Testis (tissue), 2 donors: ENCODE results near the gene LGALS3BP.

Source experiments
- POLR2A ChIP-seq: fragments of 450-650 bp; IDR thresholded peaks from one replicate; pipeline ENCODE4 v1.6.1; 2017; ENCODE audit warnings: antibody characterized with exemption, mild to moderate bottlenecking, moderate library complexity
- TF ChIP-seq, protein P1 (sequence below), 3 experiments: fragments of 450-650 bp in 2 of 3; fragments of 200-600 bp in 1 of 3; sonication (generic) in 1 of 3; IDR thresholded peaks; one replicate each; pipeline ENCODE4 v1.5.1; 2016 to 2019; ENCODE audit warnings: antibody characterized with exemption in 3 of 3, mild to moderate bottlenecking in 2 of 3, moderate library complexity in 1 of 3

DNA sequence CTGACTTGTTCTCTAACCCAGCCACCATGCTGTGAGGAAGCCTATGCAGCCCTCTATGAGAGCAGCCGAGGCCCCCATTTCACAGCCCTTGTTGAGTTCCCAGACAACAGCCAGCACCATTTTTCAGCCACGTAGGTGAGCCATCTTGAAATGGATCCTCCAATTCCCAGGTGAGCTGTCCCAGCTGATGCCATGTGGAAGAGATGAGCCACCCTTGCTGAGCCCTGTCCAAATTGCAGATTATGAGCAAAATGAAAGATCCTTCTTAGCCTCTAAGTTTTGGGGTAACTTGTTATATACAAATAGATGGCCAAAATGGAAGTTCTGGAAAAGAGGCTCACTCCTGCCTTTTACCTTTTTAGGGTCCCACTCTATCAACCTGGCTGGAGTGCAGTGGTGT, 28.9 kb downstream of the LGALS3BP start:
- TF ChIP-seq, protein P1, sequence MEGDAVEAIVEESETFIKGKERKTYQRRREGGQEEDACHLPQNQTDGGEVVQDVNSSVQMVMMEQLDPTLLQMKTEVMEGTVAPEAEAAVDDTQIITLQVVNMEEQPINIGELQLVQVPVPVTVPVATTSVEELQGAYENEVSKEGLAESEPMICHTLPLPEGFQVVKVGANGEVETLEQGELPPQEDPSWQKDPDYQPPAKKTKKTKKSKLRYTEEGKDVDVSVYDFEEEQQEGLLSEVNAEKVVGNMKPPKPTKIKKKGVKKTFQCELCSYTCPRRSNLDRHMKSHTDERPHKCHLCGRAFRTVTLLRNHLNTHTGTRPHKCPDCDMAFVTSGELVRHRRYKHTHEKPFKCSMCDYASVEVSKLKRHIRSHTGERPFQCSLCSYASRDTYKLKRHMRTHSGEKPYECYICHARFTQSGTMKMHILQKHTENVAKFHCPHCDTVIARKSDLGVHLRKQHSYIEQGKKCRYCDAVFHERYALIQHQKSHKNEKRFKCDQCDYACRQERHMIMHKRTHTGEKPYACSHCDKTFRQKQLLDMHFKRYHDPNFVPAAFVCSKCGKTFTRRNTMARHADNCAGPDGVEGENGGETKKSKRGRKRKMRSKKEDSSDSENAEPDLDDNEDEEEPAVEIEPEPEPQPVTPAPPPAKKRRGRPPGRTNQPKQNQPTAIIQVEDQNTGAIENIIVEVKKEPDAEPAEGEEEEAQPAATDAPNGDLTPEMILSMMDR (IDR thresholded peaks at IDR 0.05): no peak
- no peak for TF ChIP-seq POLR2A
